ENCODE data around the gene THOC1.

Gene THOC1

GRCh38 chr18:250685-251084 is 17.2 kb downstream of the THOC1 start:
- TF ChIP-seq, protein P1, sequence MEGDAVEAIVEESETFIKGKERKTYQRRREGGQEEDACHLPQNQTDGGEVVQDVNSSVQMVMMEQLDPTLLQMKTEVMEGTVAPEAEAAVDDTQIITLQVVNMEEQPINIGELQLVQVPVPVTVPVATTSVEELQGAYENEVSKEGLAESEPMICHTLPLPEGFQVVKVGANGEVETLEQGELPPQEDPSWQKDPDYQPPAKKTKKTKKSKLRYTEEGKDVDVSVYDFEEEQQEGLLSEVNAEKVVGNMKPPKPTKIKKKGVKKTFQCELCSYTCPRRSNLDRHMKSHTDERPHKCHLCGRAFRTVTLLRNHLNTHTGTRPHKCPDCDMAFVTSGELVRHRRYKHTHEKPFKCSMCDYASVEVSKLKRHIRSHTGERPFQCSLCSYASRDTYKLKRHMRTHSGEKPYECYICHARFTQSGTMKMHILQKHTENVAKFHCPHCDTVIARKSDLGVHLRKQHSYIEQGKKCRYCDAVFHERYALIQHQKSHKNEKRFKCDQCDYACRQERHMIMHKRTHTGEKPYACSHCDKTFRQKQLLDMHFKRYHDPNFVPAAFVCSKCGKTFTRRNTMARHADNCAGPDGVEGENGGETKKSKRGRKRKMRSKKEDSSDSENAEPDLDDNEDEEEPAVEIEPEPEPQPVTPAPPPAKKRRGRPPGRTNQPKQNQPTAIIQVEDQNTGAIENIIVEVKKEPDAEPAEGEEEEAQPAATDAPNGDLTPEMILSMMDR (IDR thresholded peaks at IDR 0.05; ENCODE audit: control extremely low read depth, extremely low read depth, low read depth, missing control alignments) = no peak
- DNase-seq (ENCODE audit: extremely low spot score) = no peak
- ChIA-PET POLR2A (interaction anchor here (1.0 kb wide), 1 partner anchor 11 kb away, joined by 4 read pairs; no protein-coding TSS in a partner anchor), CTCF (interaction anchor here (0.9 to 1.5 kb wide), 2 partner anchors 12 to 20 kb away, joined by 3 to 7 read pairs; no protein-coding TSS in a partner anchor)

GRCh38 chr18:248053-248452 is 19.8 kb downstream of the THOC1 start:
- TF ChIP-seq, protein P1 (IDR thresholded peaks at IDR 0.05; ENCODE audit: control extremely low read depth, extremely low read depth, low read depth, missing control alignments) = no peak
- DNase-seq (ENCODE audit: extremely low spot score) = no peak
- CTCF ChIA-PET = interaction anchor here (1.1 to 1.9 kb wide), 4 partner anchors 14 to 20 kb away, joined by 3 to 7 read pairs (median 4); partner anchors contain the start of gene THOC1
- POLR2A ChIA-PET = interaction anchor here (0.6 kb wide), 1 partner anchor 407 kb away, joined by 3 read pairs; no protein-coding TSS in a partner anchor

DNA sequence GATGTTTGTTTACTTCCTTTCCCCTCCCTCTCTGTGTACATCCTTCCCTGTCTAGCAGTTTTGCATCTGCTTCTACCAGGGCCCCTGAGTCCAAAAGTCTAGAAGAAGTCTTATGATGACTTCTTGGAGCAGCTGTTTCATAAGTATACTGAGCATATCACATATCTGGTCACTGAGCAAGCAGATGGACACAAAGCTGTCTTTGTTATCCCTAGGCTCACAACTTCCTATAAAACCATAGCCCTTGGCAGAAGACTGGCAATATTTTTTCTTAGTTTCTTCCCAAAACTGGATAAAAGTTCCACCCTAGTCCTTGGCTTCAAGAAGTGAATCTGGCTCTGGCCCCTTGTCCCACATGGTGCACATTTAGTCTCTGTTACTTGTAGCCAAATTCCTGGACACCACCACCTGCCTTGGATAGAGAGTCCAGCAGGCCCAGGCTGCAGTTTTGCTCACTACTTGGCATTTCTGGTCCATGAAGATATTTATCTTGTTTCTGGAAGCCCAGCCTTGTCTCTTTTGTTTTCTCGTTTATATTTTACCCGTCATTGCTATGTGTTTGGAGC is 22.5 kb downstream of the THOC1 start:
- DNase-seq (ENCODE audit: extremely low spot score) = no peak
- ChIA-PET POLR2A (no interaction called here), CTCF (no interaction called here)
- TF ChIP-seq, protein P1 (IDR thresholded peaks at IDR 0.05; ENCODE audit: control extremely low read depth, extremely low read depth, low read depth, missing control alignments) = no peak

DNA sequence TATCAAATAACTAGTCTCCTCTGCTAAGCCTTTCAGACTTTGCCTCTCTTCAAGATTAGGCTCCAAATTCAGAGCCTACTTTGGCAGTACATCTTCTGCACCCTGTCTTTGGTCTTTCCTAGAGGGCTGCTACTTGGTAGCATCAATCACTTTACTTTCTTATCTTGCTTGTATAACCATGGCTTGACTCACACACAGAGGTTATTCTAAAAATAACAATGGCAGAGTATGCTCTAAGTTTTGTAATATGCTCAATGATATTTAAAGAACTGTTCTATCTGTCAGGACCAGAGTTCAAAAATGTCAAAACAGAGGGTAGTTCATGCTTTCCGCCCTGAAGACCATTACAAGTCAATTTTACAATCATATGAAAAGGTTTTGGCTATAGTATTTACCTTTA is 27.7 kb downstream of the THOC1 start:
- TF ChIP-seq, protein P1 (IDR thresholded peaks at IDR 0.05; ENCODE audit: control extremely low read depth, extremely low read depth, low read depth, missing control alignments) = no peak
- POLR2A ChIA-PET = no interaction called here
- DNase-seq (ENCODE audit: extremely low spot score) = no peak
- CTCF ChIA-PET = interaction anchor here (1.0 kb wide), 1 partner anchor 10 kb away, joined by 3 read pairs; no protein-coding TSS in a partner anchor

DNA sequence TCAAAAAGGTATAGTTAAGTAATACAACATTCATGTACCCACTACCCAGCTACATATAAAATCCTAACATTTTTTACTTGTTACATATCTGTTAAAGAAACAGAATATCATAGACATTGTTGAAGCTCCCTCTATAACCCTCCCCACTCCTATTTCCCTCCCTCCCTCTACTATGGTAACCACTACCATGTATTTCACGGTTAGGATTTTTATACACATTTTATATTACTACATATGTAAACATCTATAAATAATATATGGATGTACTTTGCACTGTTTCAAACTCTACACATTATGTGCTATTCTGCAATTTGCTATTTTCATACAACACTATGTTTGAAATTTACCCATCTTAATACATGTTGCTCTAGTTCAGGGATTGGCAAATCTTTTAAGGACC is 36.3 kb downstream of the THOC1 start:
- TF ChIP-seq, protein P1 (IDR thresholded peaks at IDR 0.05; ENCODE audit: control extremely low read depth, extremely low read depth, low read depth, missing control alignments) = no peak
- CTCF ChIA-PET = interaction anchor here (1.1 to 2.6 kb wide), 4 partner anchors 16 to 46 kb away, joined by 3 to 13 read pairs (median 6); no protein-coding TSS in a partner anchor
- POLR2A ChIA-PET = no interaction called here
- no peak for DNase-seq (ENCODE audit: extremely low spot score)

- ChIA-PET CTCF (interaction anchor here (1.4 kb wide), 1 partner anchor 8 kb away, joined by 5 read pairs; no protein-coding TSS in a partner anchor), POLR2A (no interaction called here)
- TF ChIP-seq, protein P1 (IDR thresholded peaks at IDR 0.05; ENCODE audit: control extremely low read depth, extremely low read depth, low read depth, missing control alignments) = no peak
- DNase-seq (ENCODE audit: extremely low spot score) = no peak
These were observed 39.3 kb downstream of the THOC1 start for GRCh38 chr18:228586-228985.

All from GM10248 (cell line).